ENCODE results near the gene SLC29A1.
A peak's percentile ranks its signal among the peaks of the same experiment; 100 is the strongest.

The SLC29A1 gene

GRCh38 chr6:44255105-44255808 is 31.9 kb downstream of the SLC29A1 start:
- Histone ChIP-seq H4K91ac (ENCODE audit: low read depth, low read length) (no peak overlapping the region), H2AFZ (ENCODE audit: insufficient read depth, low read length, poor library complexity) (no peak overlapping the region), H2BK5ac (ENCODE audit: low read depth, low read length, poor library complexity) (no peak overlapping the region), H3K27me3 (ENCODE audit: insufficient read depth, low read length) (no peaks in the 10 kb centered on the region), H3K18ac (ENCODE audit: low read length) (no peak overlapping the region), H3K4ac (ENCODE audit: low read depth, low read length) (no peak overlapping the region), H3K4me1 (ENCODE audit: control insufficient read depth in 1 of 2, insufficient read depth in 2 of 2, low read length in 2 of 2) (peaks cover 9% of the 10 kb centered on the region in 2 experiments), H3K23ac (ENCODE audit: low read length) (no peak overlapping the region), H3K4me3 (ENCODE audit: low read depth, low read length) (no peak overlapping the region), H3K9ac (ENCODE audit: low read length) (no peak overlapping the region), H3K79me1 (ENCODE audit: low read length) (peaks cover 9% of the 10 kb centered on the region), H3K14ac (ENCODE audit: low read length) (no peak overlapping the region), H3K9me3 (ENCODE audit: insufficient read depth, low read depth, low read length) (no peaks in the 10 kb centered on the region), H4K12ac (ENCODE audit: low read depth, low read length) (no peak overlapping the region), H2BK12ac (ENCODE audit: low read length) (no peak overlapping the region), H2BK120ac (ENCODE audit: insufficient read depth, low read length, poor library complexity) (no peak overlapping the region), H2AK5ac (ENCODE audit: low read length) (no peak overlapping the region), H4K8ac (ENCODE audit: low read depth, low read length) (no peak overlapping the region), H3K4me2 (ENCODE audit: low read length) (no peak overlapping the region), H3K27ac (ENCODE audit: low read depth, low read length) (no peak overlapping the region), H3K36me3 (ENCODE audit: control insufficient read depth in 1 of 2, insufficient read depth in 2 of 2, low read length in 2 of 2) (peaks cover 48 to 67% of the 10 kb centered on the region in 2 experiments), H3K79me2 (ENCODE audit: control insufficient read depth, insufficient read depth, low read length, poor library complexity) (peaks cover 8% of the 10 kb centered on the region)
- DNase-seq = peak; percentile 26 to 44
- WGBS (ENCODE audit: extremely low coverage, insufficient coverage, insufficient read length) = no CpG with 5 or more reads among the region's 16 CpGs

GRCh38 chr6:44255871-44256774 is 32.7 kb downstream of the SLC29A1 start:
- Histone ChIP-seq H2BK5ac (ENCODE audit: low read depth, low read length, poor library complexity) (peak overlapping the region; percentile 83), H3K4ac (ENCODE audit: low read depth, low read length) (peak overlapping the region; percentile 63), H3K79me2 (ENCODE audit: control insufficient read depth, insufficient read depth, low read length, poor library complexity) (peaks cover 8% of the 10 kb centered on the region), H4K91ac (ENCODE audit: low read depth, low read length) (peak overlapping the region; percentile 95), H3K4me1 (ENCODE audit: control insufficient read depth in 1 of 2, insufficient read depth in 2 of 2, low read length in 2 of 2) (peaks cover 9% of the 10 kb centered on the region in 2 experiments), H2BK120ac (ENCODE audit: insufficient read depth, low read length, poor library complexity) (peak overlapping the region; percentile 72), H3K36me3 (ENCODE audit: control insufficient read depth in 1 of 2, insufficient read depth in 2 of 2, low read length in 2 of 2) (peaks cover 50 to 60% of the 10 kb centered on the region in 2 experiments), H3K27me3 (ENCODE audit: insufficient read depth, low read length) (no peaks in the 10 kb centered on the region), H3K27ac (ENCODE audit: low read depth, low read length) (peak overlapping the region; percentile 84), H3K23ac (ENCODE audit: low read length) (no peak overlapping the region), H3K79me1 (ENCODE audit: low read length) (peaks cover 9% of the 10 kb centered on the region), H3K18ac (ENCODE audit: low read length) (peak overlapping the region; percentile 95), H4K8ac (ENCODE audit: low read depth, low read length) (peak overlapping the region; percentile 75), H4K12ac (ENCODE audit: low read depth, low read length) (peak overlapping the region; percentile 84), H2AK5ac (ENCODE audit: low read length) (peak overlapping the region; percentile 84), H3K14ac (ENCODE audit: low read length) (peak overlapping the region; percentile 91), H2AFZ (ENCODE audit: insufficient read depth, low read length, poor library complexity) (peak overlapping the region; percentile 12), H3K9ac (ENCODE audit: low read length) (peak overlapping the region; percentile 89), H3K4me2 (ENCODE audit: low read length) (peak overlapping the region; percentile 95), H2BK12ac (ENCODE audit: low read length) (no peak overlapping the region), H3K4me3 (ENCODE audit: low read depth, low read length) (peak overlapping the region; percentile 93), H3K9me3 (ENCODE audit: insufficient read depth, low read depth, low read length) (no peaks in the 10 kb centered on the region)
- WGBS (ENCODE audit: extremely low coverage, insufficient coverage, insufficient read length) = no CpG with 5 or more reads among the region's 15 CpGs
- DNase-seq = peak; percentile 47 to 60

- WGBS (ENCODE audit: extremely low coverage, insufficient coverage, insufficient read length) = no CpG with 5 or more reads among the region's 12 CpGs
Observed at GRCh38 chr6:44256775-44257024, 33.3 kb downstream of the SLC29A1 start.

GRCh38 chr6:44257025-44257752 is 33.8 kb downstream of the SLC29A1 start, which contains the start of gene SLC35B2:
Gene SLC35B2 (minus strand): TSS chr6:44257528. CDS start chr6:44257410, 118 bp downstream.
- peak within 1 kb of the TSS; percentile 72 for H2BK120ac ChIP-seq (ENCODE audit: insufficient read depth, low read length, poor library complexity)
- peak within 1 kb of the TSS; percentile 20 for H2BK12ac ChIP-seq (ENCODE audit: low read length)
- H2BK5ac ChIP-seq (ENCODE audit: low read depth, low read length, poor library complexity) = peak within 1 kb of the TSS; percentile 83
- H3K27me3 ChIP-seq (ENCODE audit: insufficient read depth, low read length) = no peaks in the 10 kb centered on the region
- peak within 1 kb of the TSS; percentile 84 for H3K27ac ChIP-seq (ENCODE audit: low read depth, low read length)
- H3K79me1 ChIP-seq (ENCODE audit: low read length) = peaks cover 9% of the 10 kb centered on the region
- H3K79me2 ChIP-seq (ENCODE audit: control insufficient read depth, insufficient read depth, low read length, poor library complexity) = peaks cover 8% of the 10 kb centered on the region
- peak within 1 kb of the TSS; percentile 93 for H3K4me3 ChIP-seq (ENCODE audit: low read depth, low read length)
- peak within 1 kb of the TSS; percentile 95 for H4K91ac ChIP-seq (ENCODE audit: low read depth, low read length)
- peak within 1 kb of the TSS; percentile 84 for H4K12ac ChIP-seq (ENCODE audit: low read depth, low read length)
- no peak within 1 kb of the TSS for H3K23ac ChIP-seq (ENCODE audit: low read length)
- peak within 1 kb of the TSS; percentile 95 for H3K18ac ChIP-seq (ENCODE audit: low read length)
- peaks cover 9% of the 10 kb centered on the region in 2 experiments for H3K4me1 ChIP-seq (ENCODE audit: control insufficient read depth in 1 of 2, insufficient read depth in 2 of 2, low read length in 2 of 2)
- peak within 1 kb of the TSS; percentile 95 for H3K4me2 ChIP-seq (ENCODE audit: low read length)
- H3K4ac ChIP-seq (ENCODE audit: low read depth, low read length) = peak within 1 kb of the TSS; percentile 63
- peaks cover 47 to 56% of the 10 kb centered on the region in 2 experiments for H3K36me3 ChIP-seq (ENCODE audit: control insufficient read depth in 1 of 2, insufficient read depth in 2 of 2, low read length in 2 of 2)
- no peaks in the 10 kb centered on the region for H3K9me3 ChIP-seq (ENCODE audit: insufficient read depth, low read depth, low read length)
- peak within 1 kb of the TSS; percentile 84 for H2AK5ac ChIP-seq (ENCODE audit: low read length)
- peak; percentile 35 to 65 for DNase-seq
- peak within 1 kb of the TSS; percentile 89 for H3K9ac ChIP-seq (ENCODE audit: low read length)
- H2AFZ ChIP-seq (ENCODE audit: insufficient read depth, low read length, poor library complexity) = peak within 1 kb of the TSS; percentile 93
- H3K14ac ChIP-seq (ENCODE audit: low read length) = peak within 1 kb of the TSS; percentile 91
- H4K8ac ChIP-seq (ENCODE audit: low read depth, low read length) = peak within 1 kb of the TSS; percentile 75
- no CpG with 5 or more reads among the region's 80 CpGs for WGBS (ENCODE audit: extremely low coverage, insufficient coverage, insufficient read length)

More at GRCh38 chr6:44256775-44257024, 33.3 kb downstream of the SLC29A1 start:
- peak overlapping the region; percentile 75 for H4K8ac ChIP-seq (ENCODE audit: low read depth, low read length)
- H3K4me2 ChIP-seq (ENCODE audit: low read length) = peak overlapping the region; percentile 95
- H2AFZ ChIP-seq (ENCODE audit: insufficient read depth, low read length, poor library complexity) = peak overlapping the region; percentile 12
- H4K91ac ChIP-seq (ENCODE audit: low read depth, low read length) = peak overlapping the region; percentile 95
- peak overlapping the region; percentile 89 for H3K9ac ChIP-seq (ENCODE audit: low read length)
- peak overlapping the region; percentile 83 for H2BK5ac ChIP-seq (ENCODE audit: low read depth, low read length, poor library complexity)
- H3K18ac ChIP-seq (ENCODE audit: low read length) = peak overlapping the region; percentile 95
- peaks cover 50 to 60% of the 10 kb centered on the region in 2 experiments for H3K36me3 ChIP-seq (ENCODE audit: control insufficient read depth in 1 of 2, insufficient read depth in 2 of 2, low read length in 2 of 2)
- H2AK5ac ChIP-seq (ENCODE audit: low read length) = peak overlapping the region; percentile 84
- no peak for DNase-seq
- H2BK120ac ChIP-seq (ENCODE audit: insufficient read depth, low read length, poor library complexity) = peak overlapping the region; percentile 72
- peak overlapping the region; percentile 91 for H3K14ac ChIP-seq (ENCODE audit: low read length)
- H3K4me3 ChIP-seq (ENCODE audit: low read depth, low read length) = peak overlapping the region; percentile 93
- no peaks in the 10 kb centered on the region for H3K27me3 ChIP-seq (ENCODE audit: insufficient read depth, low read length)
- H4K12ac ChIP-seq (ENCODE audit: low read depth, low read length) = peak overlapping the region; percentile 84
- H3K79me1 ChIP-seq (ENCODE audit: low read length) = peaks cover 9% of the 10 kb centered on the region
- H3K4ac ChIP-seq (ENCODE audit: low read depth, low read length) = peak overlapping the region; percentile 63
- peaks cover 9% of the 10 kb centered on the region in 2 experiments for H3K4me1 ChIP-seq (ENCODE audit: control insufficient read depth in 1 of 2, insufficient read depth in 2 of 2, low read length in 2 of 2)
- H3K23ac ChIP-seq (ENCODE audit: low read length) = no peak overlapping the region
- peak overlapping the region; percentile 84 for H3K27ac ChIP-seq (ENCODE audit: low read depth, low read length)
- no peak overlapping the region for H2BK12ac ChIP-seq (ENCODE audit: low read length)
- peaks cover 8% of the 10 kb centered on the region for H3K79me2 ChIP-seq (ENCODE audit: control insufficient read depth, insufficient read depth, low read length, poor library complexity)
- no peaks in the 10 kb centered on the region for H3K9me3 ChIP-seq (ENCODE audit: insufficient read depth, low read depth, low read length)
